Suppressor macrophage treated with lipopolysaccharide for 1 hour (primary cell): ENCODE data around the gene UPK3BL2.
"Not testable (repeated sequence)": the region's sequence is repeated elsewhere in the genome, so short reads cannot be mapped to it uniquely, and the experiment has no call there.

Experiments used
- DNase-seq, 3 donors: peaks; one replicate each; pipeline ENCODE4 v3.0.0-alpha.2; 2020 to 2022

The UPK3BL2 gene

GRCh38 chr7:102527822-102528793, 15.4 kb downstream of the UPK3BL2 start:
- not testable (repeated sequence) for DNase-seq

- not testable (repeated sequence) for DNase-seq
Observed at GRCh38 chr7:102527182-102527581, 16.3 kb downstream of the UPK3BL2 start.

DNA sequence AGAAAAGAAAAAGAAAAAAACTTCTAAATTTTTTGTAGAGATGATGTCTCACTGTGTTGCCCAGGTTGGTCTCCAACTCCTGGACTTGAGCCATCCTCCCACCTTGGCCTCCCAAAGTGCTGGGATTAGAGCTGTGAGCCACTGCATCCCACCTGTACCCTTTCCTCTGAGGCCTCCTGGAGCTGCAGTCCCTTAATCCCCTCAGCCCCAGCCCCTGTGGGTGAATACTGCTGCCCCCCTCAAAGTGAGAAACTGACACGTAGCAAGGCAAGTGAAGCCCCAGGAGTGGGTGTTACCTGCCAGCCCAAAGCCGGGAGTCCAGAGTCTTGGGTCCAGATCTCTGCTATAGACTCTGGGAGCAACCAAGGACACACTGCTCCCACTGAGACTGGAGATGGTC, 18.7 kb downstream of the UPK3BL2 start:
- not testable (repeated sequence) for DNase-seq

DNA sequence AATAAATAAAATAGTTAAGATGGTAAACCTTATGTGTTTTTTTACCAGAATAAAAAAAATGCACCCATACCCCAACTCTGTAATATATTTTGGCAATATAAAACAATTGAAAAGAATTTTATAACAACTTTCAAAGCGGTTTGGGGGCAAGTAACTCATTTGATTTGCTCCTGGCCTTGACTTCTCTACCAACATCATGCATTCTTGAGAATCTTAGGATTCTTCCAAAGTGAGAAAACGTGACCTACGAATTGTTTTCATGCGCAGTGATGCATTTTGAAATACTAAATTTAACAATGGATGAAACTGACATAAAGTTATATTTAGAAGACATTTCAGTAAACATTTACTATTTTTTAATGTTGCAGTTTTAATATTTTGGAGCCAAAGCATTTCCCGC, 22.7 kb downstream of the UPK3BL2 start:
- DNase-seq, result not testable (repeated sequence)

GRCh38 chr7:102517550-102518147, 25.8 kb downstream of the UPK3BL2 start, which contains the start of gene RASA4B:
Gene RASA4B, minus strand, starts transcription at chr7:102517777. Its CDS starts 67 bp downstream, at chr7:102517710.
- peak in 2 of 3 donors; percentile 17 to 44 for DNase-seq

- DNase-seq, result not testable (repeated sequence)
Observed at GRCh38 chr7:102516951-102517350, 26.5 kb downstream of the UPK3BL2 start.

DNA sequence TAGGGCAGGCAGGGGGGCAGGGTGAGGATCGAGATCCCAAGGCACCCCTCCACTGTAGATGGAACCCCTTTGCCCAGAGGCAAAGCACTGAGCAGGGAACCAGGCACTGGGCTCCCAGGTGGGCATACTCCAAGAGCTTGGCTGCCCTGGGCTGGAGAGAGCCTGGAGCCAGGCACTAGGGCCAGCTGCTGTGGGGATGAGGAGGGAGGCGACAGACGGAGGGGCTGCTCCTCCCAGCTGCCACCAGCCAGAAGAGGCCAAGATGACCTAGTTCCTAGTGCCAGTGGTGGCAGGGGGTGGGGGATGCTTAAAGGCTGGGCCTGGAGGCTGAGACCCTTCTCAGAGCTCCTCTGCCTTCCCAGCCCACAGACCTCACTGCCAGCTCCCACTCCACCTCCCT, 27.6 kb downstream of the UPK3BL2 start:
- not testable (repeated sequence) for DNase-seq

DNA sequence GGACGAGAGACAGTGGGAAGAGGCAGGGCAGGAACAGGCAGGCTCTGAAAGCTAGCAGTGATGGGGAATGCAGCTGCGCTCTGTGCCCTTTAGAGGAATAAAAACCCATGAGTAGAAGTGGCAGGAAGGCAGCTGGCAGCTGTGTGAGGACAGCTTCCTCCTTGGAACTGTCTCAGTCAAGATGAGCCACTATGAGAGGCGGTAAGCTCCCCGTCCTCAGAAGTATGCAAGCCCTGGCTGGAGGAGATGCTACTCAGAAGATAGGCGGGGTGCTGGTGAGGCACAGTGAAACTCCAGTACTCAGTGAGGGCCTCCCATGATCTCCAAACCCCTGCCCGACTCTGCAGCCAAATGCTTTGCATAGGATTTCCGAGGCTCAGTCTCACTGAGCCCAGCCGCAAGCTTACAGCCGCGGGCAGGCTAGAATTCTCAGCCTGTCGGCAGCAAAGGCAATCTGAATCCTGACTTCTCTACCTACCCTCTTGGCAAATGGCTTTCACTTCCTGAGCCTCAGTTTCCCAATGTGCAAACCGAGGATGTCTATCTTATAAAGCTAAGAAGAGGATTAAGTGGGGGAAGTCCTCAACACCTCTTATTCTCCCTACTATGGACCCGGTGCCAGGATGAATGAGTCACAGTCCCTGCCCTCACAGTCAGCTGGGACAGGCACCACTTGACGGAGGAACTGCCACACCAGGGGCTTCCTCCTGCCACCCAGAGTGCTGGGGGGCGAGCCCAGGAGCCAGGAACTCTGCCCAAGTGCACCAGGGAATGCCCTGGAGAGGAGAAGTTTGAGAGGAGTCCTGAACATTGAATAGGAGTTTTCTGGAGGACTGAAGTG, 28.4 kb downstream of the UPK3BL2 start:
- DNase-seq, result not testable (repeated sequence)

DNA sequence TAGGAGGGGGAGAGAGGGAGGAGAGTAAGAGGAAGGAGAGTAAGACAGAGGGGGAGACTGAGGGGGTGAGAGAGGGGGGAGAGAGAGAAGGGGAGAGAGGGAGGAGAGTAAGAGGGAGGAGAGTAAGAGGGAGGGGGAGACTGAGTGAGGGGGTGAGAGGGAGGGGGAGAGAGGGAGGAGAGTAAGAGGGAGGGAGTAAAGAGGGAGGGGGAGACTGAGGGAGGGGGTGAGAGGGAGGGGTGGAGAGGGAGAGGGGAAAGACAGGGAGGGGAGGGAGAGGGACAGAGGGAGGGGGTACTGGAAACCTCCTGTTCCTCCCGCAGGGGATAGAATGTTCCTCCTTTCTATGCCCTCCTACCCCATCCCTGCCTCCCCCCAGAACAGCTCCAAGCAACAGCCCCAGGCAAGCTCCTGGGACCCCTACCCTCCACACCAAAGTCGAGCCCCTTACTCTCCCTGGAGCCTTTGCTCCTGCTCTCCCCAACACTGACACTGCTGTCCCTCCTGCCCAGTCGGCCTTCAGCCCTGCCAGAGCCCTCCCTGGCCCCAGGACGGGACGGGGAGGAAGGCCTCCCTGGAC, 30.8 kb downstream of the UPK3BL2 start:
- DNase-seq, result peak in 2 of 3 donors; percentile 15 to 40

GRCh38 chr7:102511860-102512522, 31.5 kb downstream of the UPK3BL2 start:
- not testable (repeated sequence) for DNase-seq

DNA sequence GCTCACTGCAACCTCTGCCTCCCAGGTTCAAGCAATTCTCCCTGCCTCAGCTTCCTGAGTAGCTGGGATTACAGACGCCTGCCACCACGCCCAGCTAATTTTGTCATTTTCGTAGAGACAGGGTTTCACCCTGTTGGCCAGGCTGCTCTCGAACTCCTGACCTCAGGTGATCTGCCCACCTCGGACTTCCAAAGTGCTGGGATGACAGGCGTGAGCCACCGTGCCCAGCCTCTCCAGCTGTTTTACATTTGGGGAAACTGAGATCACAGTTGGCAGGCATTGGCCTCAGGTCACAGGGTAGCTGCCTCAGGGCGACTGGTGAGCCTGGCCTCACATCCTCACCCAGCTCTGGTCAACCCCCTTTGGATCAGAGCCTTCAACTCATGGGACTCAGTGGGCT, 32.9 kb downstream of the UPK3BL2 start:
- DNase-seq, result not testable (repeated sequence)

- DNase-seq, result not testable (repeated sequence)
Observed at GRCh38 chr7:102507410-102508088, 35.9 kb downstream of the UPK3BL2 start.

GRCh38 chr7:102505298-102506185, 38.0 kb downstream of the UPK3BL2 start:
- DNase-seq, result not testable (repeated sequence)

- DNase-seq, result not testable (repeated sequence)
Observed at GRCh38 chr7:102503141-102503540, 40.4 kb downstream of the UPK3BL2 start.

DNA sequence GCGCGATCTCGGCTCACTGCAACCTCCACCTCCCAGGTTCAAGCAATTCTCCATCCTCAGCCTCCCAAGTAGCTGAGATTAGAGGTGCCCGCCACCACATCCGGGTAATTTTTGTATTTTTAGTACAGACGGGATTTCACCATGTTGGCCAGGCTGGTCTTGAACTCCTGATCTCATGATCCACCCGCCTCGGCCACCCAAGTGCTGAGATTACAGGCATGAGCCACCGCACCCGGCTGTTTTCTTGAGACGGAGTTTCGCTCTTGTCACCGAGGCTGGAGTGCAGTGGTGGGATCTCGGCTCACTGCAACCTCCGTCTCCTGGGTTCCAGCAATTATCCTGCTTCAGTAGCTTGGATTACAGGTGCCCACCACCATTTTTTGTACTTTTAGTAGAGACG, 45.2 kb downstream of the UPK3BL2 start:
- not testable (repeated sequence) for DNase-seq

DNA sequence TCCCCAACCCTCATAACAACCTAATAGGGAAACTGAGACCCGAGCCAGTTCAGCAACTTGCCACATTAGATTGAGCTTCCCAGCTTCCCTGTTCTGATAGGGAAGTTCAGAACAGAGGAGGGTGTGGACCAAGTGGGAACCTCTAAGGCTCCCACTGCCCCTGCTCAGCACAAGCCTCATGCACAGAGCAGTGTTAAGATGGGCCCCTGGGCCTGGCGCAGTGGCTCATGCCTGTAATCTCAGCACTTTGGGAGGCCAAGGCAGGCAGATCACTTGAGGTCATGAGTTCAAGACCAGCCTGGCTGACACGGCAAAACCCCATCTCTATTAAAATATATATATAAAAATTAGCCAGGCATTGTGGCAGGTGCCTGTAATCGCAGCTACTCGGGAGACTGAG, 46.2 kb downstream of the UPK3BL2 start:
- not testable (repeated sequence) for DNase-seq

- DNase-seq, result not testable (repeated sequence)
Observed at GRCh38 chr7:102496861-102497260, 46.6 kb downstream of the UPK3BL2 start.

- not testable (repeated sequence) for DNase-seq
Observed at GRCh38 chr7:102494473-102495149, 48.9 kb downstream of the UPK3BL2 start.

DNA sequence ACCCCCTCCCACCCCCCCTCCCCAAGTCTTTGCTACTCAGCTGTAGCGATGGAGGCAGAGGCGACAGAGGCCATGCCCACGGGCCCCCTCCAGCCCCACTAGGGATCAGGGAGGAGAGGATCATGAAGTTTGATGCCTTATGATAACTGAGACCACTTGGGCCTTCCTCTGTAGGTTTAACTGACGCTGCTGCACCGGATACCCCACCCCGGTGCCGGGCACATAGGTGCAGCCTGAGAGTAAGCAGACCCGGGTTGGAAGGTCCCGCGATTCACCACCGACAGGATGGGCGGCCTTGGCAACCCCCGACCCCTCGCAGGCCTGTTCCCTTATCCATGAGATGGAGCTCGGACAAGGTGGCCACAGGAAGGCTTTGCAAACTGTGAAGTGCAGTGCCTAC, 49.5 kb downstream of the UPK3BL2 start:
- DNase-seq, result not testable (repeated sequence)
